NK-92 treated with Interleukin-12 subunit alpha and Interleukin-12 subunit beta, amount 100 ng/mL, for 24 hours (cell line): ENCODE results near the gene ARIH2.
A peak's percentile ranks its signal among the peaks of the same experiment; 100 is the strongest.
"Not testable (repeated sequence)": the region's sequence is repeated elsewhere in the genome, so short reads cannot be mapped to it uniquely, and the experiment has no call there.

ENCODE experiments used
- DNase-seq: peaks from one replicate; lab custom pipeline; 2025; lab: John Stamatoyannopoulos, UW

ARIH2 gene

DNA sequence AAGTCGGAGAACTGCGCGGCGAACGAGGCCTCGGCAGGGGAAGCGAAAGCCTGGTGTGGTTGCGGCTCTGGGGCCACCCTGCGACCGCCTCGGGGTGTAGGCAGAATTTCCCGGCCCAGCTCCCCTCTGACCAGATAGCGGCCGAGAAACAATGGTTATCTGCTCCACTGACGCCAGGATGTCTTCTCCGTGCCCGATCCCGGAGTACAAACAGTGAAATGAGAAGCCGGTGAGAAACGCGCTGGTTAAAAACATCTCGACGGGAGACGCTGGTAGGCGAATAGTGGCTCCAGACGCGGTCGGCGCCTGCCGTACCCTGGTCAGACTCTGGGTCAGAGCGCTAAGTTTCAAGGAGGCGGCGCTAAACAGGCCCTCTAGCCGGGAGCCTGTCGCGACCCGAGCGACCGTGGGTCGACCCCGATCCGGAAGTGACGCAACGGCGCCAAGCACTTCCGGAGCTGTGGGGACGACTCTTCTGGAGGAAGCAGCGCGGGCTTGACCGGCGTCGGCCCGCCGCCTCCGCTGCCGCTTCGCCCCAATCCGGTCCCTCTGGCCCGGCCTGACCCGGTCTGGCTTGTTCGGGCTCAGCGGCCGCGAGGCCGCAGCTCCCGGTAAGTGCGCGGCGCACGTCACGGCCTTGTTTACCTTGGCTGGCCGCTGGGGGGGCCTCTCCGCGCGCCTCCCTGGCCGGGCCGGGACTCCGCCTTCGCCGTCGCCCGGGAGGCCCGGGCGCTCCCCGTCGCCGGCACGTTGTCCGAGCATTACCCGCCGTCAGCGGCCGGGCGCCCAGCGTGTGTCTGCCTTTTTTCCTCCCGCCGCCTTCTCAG is at the start of gene ARIH2:
Gene ARIH2, plus strand, starts transcription at position 455 of the 827 bp plus-strand sequence. CDS start 8,717 bp downstream, outside the sequence.
- DNase-seq: peak; percentile 87

DNA sequence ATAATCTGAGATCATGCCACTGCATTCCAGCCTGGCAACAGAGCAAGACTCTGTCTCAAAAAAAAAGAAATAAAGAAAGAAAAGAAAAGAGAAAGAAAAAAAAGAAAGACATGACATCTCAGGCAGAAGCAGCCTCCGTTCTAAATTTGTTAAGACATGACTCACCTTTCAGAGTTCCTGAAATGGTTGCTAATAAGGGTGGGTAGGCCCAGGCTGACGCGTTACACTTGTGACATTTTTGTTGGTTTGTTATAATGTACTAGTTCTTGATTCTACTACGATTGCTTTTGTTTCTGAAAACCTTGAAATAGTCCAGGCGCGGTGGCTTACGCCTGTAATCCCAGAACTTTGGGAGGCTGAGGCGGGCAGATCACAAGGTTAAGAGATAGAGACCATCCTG is 41.0 kb upstream of the ARIH2 start:
- DNase-seq: no peak

DNA sequence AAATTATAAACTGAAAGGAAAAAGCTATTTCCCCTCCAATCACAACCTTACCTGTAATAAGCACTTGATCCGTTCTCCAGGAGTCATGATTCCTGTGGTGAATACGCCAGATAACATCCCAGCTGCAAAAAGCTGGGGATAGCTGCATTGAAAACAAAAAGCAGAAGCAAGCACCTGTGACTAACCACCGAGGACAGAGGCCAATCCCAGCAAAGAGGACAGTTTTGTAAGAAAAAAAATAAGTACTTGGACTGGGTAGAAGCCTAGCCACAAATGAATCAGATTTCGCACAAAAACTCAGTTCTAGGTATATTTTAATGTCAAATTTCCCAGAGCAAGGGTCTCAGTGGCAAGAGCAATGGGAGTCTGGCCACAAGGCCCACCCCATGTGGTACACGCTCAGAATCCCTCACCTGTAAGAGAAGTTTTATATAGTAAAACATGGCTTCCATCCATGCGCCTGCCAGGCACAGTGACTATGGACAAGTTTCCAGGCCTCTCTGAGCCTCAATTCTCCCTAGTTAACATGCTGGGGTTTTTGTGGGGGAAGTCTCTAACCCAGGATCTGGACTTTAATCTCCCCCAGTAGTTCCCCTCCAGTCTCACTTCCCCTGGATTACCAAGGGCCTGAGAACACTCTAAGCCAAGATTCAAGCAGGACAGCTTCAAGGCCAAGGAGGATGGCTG is 39.2 kb upstream of the ARIH2 start:
- DNase-seq: no peak

DNA sequence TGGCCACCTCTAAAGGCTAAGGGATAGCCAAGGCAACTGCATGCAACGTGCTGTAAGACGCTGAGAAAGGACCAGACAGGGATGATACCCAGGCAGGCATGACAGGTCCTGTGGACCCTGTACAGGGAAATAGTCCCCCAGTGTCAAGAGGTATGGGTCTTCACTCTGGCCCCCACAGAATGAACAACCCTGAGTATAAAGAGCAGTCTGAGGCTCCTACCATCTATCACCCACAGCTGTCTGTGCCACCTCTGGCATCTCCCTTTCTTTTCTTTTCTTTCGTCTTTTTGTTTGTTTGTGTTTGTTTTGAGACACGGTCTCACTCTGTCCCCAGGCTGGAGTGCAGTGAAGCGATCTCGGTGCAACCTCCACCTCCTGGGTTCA is 38.7 kb upstream of the ARIH2 start:
- DNase-seq: no peak

DNA sequence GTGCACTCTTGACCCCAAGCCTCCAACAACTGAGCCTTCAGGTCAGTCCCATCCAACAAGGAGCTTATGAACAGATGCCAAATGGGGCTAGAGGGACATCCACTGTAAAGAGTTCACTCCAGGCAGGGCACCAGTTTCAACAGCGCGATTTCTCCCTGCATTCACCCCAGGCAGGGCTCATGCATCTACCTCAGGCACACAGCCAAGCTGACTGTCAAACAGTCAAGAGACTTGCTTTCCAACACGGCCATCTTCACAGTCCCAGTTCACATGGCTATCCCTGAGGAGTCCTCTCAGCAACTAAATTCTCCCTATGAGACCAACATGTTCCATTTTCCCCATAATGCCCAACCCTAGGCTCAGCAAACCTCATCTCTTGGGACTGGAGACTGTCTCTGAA is 37.6 kb upstream of the ARIH2 start:
- no peak for DNase-seq

DNA sequence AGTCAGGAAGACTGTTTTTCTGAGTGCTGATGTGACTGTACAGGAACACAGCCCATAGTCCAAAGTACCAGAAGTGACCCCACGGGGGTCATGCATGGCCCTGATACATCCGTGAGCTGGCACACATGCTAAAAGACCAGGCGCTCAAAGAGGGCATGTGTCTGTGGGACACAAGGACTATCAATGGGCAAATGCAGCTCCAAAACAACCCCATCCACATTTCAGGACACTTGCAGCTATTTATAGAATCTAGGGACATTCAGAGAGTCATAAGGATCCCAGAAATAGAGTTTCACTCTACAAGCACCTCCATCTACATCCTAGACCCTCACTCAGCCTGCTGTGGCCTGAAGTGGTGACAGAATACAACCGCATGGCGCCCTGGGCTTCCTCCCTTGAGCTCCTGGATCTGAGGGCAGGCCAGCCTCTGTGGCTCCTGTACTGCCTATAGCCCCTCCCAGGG is 37.0 kb upstream of the ARIH2 start:
- no peak for DNase-seq

DNA sequence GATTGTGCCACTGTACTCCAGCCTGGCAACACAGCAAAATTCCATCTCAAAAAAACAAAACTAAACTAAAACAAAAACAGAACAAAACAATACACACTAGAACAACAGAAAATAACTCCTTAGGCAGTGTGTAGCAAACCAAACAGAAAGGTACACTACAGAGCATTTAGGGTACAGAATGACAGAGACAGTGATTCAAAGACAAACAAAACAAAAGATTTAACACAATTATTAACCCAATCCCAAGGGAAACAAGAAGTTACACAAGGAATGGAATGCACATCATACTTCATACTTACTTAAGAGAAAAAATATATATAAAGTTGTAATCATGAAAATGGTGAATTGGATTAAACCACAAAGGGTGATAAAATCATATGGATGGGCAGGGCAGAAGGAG is 32.9 kb upstream of the ARIH2 start:
- DNase-seq: no peak

DNA sequence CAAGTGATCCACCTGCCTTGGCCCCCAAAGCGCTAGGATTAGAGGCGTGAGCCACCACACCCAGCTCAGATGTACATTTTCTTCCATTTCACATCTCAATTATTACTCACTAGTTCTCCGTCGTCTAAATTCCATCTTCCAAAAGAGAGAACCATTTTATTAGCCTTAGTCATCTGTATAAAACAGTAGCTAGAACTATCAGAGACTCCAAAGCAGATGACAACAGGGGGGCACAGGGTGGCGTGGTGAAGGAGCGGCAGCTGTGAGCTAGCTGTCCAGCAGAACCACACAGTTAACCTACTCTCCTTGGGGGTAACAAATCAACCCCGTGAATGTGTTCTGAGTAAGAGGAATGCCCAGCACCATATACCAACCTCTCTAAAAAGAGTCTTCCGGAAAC is 27.0 kb upstream of the ARIH2 start:
- no peak for DNase-seq

DNA sequence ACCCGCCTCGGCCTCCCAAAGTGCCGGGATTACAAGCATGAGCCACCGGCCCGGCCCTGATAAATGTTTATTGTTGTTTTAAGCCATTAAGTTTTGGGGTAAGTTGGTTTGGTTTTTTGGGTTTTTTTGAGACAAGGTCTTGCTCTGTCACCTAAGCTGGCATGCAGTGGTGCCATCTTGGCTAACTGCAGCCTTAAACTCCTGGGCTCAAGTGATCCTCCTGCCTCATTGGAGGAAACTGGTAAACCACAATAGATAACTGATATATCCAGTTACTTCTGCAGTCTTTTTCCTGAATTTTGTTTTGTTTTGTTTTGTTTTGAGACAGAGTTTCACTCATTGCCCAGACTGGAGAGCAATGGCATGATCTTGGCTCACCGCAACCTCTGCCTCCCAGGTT is 24.1 kb upstream of the ARIH2 start:
- DNase-seq: no peak

DNA sequence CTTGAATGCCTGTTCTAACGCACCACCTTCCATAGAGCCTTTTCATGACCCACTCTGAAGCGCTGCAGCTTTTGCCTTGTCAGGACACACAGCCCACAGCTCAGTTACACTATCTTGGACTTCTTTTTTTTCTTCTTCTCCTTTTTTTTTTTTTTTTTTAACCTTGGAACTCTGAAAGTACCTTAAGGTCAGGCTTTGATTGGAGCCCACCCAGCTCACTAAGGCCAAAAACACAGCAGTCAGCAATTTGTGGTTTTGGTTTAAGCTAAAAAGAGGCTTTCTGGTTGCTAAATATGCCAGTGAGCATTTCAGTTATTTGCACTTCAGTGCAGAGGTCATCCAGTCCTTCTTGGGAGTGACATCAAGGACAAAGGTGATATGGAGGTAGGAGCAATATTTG is 21.7 kb upstream of the ARIH2 start:
- no peak for DNase-seq

DNA sequence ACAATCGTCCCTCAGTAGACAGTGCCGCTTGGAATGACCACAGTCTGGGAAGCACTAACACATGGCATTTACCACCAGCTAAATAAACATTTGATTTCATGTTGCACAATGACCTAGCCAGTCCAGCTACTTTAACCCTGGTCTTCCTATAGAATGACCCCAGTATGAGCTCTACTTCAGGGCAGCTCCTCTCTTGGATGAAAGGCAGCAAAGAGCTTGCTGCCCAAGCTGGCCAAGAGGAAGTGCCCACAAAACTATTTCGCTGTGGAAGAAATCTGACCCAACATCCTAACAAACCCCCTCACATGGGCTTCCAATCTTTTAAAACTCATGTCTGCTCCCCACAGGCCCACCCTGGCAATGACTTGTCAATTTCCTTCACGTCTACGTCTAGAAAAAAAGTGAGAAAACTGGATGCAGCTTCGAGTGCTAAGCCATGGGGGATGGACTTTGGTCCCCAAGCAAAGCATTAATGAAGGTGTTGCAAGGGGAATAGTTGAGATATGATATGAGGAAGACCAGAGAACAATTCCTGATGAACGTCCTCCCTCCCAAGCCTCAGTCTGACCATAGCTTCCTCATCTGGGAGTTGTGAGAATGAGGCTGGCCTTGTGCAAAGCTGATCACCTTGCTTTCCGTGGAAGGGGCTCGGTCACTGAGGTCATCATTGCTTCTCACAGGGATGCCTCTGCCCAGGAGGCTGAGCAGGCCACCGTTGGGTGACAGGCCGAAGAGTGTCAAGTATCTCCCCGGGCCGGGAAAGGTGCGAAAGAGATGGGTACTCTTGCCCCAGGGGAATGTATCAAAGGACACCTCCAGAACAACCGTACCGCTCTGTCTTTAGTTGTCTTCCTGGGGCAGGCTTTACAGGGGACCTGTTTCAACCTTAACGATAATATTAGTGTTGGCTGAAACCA is 20.9 kb upstream of the ARIH2 start:
- no peak for DNase-seq

DNA sequence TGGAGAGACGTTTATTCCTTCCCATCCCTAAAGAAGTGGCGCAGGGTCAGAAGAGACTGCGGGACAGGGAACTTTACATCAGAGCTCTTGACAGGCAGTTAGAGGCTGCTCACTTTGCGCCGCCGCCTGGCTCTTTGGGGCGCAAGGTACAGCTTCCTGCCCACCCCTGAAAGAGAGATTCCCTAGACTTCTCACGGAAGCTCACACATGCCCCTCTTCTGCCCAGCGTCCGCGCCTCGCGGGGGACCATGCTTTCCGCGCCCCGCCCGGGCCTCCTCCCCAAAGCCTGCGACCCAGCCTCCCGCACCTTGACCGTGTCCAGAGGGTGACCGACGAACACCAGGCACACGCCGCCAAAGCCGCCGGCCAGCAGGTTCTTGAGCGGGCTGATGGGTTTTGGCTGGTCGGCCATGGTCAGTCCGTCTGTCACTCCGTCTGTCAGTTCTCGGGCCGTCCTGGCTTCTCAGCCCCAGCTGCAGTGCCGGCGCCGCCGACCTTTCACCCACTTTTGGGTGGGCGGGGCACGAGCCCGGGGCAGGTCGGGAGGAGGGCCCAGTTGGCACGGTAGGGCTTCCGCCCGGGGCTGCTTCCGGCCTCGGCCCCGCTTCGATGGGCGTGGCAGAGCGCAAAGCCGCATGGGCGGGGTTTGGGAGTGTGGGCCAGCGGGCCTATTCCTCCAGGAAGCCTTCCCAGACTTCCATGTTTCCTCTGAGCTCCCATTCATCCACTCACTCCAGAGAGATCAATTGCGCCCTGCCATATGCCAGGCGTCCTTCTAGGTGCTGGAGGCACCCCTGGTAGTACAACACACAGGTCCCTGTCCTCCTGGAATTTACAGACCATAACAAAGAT is 20.0 kb upstream of the ARIH2 start, which contains the start of gene SLC25A20:
Gene SLC25A20, minus strand, starts transcription at position 500 of the 852 bp plus-strand sequence. Its CDS starts 88 bp downstream, at position 412.
- peak; percentile 88 for DNase-seq

DNA sequence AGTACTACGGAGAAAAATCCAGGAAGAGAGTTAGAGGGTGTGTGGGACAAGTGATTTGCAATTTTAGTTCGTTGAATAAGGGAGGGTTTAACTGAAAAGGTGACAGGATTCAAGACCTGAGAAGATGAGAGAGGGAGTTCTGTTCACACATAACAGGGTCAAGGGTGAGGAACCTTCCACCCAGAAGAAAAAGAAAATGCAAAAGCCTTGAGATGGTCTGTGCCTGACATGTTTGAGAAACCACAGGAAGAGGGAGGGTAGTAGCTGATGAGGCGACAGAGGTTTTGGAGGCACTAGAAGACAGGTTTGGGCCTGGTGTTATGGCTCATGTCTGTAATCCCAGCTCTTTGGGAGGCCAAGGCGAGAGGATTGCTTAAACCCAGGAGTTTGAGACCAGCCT is 19.4 kb upstream of the ARIH2 start:
- peak; percentile 10 for DNase-seq

DNA sequence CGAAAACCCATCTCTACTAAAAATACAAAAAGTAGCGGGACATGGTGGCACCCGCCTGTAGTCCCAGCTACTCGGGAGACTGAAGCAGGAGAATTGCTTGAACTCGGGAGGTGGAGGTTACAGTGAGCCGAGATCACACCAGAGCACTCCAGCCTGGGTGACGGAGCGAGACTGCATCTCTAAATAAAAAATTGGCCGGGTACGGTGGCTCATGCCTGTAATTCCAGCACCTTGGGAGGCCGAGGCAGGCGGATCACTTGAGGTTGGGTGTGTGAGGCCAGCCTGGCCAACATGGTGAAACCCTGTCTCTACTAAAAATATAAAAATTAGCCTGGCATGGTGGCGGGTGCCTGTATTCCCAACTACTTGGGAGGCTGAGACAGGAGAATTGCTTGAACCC is 11.6 kb upstream of the ARIH2 start:
- DNase-seq: not testable (repeated sequence)

DNA sequence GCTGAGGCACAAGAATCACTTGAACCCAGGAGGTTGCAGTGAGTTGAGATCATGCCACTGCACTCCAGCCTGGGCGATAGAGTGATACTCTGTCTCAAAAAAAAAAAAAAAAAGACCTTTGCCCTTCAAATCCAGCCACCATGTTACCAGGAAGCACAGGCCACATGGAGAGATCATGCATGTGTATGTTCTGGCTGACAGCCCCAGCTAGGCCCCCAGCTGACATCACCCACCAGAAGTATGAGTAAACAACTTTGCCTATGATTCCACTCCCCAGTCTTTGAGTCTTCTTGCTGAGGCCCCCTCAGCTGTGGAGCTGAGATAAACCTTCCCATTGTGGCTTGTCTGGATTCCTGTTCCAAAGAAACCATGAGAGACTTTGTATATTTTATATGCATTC is 3.3 kb upstream of the ARIH2 start:
- DNase-seq: no peak

DNA sequence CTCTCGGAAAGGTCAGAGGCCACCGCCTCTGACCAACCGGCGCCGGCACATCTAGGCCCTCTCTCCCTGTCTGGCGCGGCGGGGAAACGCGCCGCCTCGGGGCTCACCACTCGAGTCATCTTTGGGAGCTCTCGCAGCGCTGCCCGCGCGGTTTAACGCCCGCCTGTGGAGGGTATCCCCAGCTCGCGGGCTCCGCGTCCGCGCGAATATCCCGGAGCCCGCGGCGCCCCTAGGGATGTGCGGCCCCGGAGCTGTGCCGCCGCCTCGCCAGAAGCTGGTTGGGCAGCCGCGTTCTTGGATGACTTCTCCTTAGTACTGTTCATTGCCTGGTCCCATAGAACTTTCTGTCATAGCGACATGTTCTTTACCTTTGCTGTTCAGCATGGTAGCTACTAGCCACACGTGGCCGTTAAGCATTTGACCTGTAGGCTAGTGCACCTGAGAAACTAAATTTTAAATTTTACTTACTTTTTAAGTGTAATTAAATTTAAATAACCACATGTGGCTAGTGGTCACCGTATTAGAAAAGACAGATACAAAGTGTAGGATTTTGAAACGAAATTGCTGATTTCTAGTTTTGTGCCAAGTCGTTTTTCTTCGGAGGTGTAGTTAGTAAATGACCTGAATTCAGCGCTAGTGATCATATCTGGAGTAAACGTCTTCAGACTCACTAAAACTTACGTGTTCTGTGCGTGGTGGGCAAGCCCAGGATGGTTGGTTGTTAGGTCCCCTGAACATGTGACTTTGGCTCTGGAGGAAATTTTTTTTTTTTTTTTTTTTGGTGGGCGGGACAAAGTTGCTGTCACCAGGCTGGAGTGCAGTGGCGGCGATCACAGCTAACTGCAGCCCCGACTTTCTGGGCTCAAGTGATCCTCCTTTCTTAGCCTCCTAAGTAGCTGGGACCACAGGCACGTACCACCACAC is 835 bp downstream of the ARIH2 start:
- peak; percentile 33 for DNase-seq

DNA sequence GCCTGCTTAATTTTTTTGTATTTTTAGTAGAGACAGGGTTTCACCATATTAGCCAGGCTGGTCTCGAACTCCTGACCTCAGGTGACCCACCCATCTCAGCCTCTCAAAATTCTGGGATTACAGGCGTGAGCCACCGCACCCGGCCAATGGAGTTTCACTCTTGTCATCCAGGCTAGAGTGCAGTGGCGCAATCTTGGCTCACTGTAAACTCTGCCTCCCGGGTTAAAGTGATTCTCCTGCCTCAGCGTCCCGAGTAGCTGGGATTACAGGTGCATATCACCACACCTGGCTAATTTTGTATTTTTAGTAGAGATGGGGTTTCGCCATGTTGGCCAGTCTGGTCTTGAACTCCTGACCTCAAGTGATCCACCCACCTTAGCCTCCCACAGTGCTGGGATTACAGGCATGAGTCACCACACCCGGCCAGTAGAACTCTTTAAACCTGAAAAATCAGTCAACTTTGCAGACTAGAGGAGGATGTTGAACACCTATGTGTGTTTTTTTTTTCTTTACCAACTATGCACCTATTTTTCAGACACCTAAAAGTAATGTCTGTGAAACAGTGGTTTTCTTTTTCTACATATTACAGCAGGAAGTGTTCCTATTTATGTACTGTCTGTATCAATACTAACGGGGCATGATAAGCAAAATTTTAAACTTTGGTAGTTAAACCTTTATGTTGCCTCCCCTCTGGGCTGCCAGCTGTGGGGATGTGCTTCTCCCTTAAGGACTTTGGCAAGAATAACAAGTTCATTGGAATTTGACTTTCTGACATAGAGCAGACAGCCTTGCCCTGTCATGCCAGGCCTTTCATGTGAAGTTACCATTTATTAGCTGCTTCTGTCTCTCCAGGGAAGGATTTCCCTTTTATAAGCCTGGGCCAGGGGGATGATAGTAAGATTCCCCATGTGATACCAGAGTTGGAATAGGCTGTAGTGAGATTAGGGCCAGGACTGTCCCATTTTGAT is 8.1 kb downstream of the ARIH2 start:
- DNase-seq: no peak

DNA sequence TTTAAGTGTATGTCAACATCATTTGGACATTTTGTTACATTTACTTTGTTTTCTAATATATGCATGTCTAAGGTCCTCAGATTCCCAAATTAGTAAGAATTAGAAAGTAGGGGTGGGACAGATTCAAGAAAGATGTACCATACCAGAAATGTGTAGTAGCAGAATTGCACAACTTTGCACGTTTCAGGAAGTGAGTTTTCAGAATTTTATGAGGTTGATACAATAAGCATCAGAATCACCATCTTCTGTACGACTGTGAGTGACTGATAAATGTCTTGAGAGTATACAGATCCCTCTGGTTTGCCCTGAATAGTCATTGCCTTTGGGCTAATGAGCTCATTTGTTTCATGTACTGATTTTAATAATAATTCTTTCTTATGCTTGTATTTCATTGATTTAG is 9.3 kb downstream of the ARIH2 start:
- no peak for DNase-seq

DNA sequence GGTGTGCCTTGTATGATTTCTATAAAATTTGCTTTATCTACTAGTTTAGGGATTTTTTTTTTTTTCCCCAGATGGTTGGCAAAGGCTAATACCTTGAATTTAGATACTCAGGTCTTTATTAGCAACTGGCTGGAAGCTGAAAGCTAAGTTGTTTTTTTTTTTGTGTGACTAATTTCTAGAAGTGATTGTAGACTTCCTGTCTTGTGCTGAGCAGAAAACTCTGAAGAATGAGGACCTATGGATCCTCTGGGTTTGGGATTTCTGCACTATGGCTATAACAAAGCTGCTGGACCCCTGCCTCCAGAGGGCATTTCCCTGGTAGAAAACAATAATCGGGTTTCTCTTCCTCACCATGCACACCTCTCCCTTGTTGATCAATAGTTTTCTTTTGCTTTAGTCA is 10.0 kb downstream of the ARIH2 start:
- no peak for DNase-seq
